ENCODE data around the gene RSPRY1.

DNA sequence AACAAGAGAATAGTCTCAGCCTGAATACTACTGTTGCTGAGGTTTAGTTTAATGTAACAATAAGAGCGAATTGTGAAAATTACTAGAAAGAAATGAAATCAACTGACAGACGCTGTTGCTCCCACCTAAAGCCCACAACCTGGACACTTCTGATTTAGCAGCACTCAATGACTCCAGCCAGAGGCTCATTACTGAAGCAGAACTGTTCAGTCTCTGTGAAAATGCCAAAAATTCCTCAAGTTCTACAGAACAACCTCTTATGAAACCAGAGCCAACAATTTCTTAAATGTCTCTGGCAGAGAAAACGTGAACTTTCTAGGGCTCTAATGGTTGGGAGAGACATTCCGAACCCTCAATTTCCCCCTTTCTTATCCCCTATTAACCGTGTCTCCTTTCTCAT lies 10.2 kb upstream of the RSPRY1 start:
- TF ChIP-seq, protein P1, sequence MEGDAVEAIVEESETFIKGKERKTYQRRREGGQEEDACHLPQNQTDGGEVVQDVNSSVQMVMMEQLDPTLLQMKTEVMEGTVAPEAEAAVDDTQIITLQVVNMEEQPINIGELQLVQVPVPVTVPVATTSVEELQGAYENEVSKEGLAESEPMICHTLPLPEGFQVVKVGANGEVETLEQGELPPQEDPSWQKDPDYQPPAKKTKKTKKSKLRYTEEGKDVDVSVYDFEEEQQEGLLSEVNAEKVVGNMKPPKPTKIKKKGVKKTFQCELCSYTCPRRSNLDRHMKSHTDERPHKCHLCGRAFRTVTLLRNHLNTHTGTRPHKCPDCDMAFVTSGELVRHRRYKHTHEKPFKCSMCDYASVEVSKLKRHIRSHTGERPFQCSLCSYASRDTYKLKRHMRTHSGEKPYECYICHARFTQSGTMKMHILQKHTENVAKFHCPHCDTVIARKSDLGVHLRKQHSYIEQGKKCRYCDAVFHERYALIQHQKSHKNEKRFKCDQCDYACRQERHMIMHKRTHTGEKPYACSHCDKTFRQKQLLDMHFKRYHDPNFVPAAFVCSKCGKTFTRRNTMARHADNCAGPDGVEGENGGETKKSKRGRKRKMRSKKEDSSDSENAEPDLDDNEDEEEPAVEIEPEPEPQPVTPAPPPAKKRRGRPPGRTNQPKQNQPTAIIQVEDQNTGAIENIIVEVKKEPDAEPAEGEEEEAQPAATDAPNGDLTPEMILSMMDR (conservative IDR thresholded peaks at IDR 0.05), result no peak
- TF ChIP-seq ZFX (IDR thresholded peaks at IDR 0.05), result no peak
